HG03135 (cell line): ENCODE results near the gene ADNP2.

ENCODE experiments used
- ATAC-seq: cut with Tn5 transposase; IDR thresholded peaks from one replicate; pipeline ENCODE4 v1.9.1; 2021; ENCODE audit warnings: mild to moderate bottlenecking, moderate library complexity; ENCODE audit not compliant: unreplicated experiment

Gene ADNP2

GRCh38 chr18:80105369-80106167 is 3.5 kb upstream of the ADNP2 start:
- peak; percentile 31 for ATAC-seq

- ATAC-seq, result no peak
Measured at GRCh38 chr18:80106482-80107051, 2.5 kb upstream of the ADNP2 start.

GRCh38 chr18:80107426-80107825 is 1.6 kb upstream of the ADNP2 start:
- no peak for ATAC-seq

GRCh38 chr18:80108121-80108536 is 933 bp upstream of the ADNP2 start:
- ATAC-seq, result no peak

GRCh38 chr18:80109676-80110078 is 615 bp downstream of the ADNP2 start:
- peak; percentile 20 for ATAC-seq

- ATAC-seq, result no peak
Measured at GRCh38 chr18:80112624-80113248, 3.7 kb downstream of the ADNP2 start.

- ATAC-seq, result no peak
Measured at GRCh38 chr18:80115035-80115434, 6.0 kb downstream of the ADNP2 start.

GRCh38 chr18:80119111-80119510 is 10.0 kb downstream of the ADNP2 start:
- ATAC-seq, result no peak

GRCh38 chr18:80120932-80121331 is 11.9 kb downstream of the ADNP2 start:
- no peak for ATAC-seq

- no peak for ATAC-seq
Measured at GRCh38 chr18:80124131-80124530, 15.1 kb downstream of the ADNP2 start.

GRCh38 chr18:80126797-80127196 is 17.7 kb downstream of the ADNP2 start:
- ATAC-seq, result no peak

GRCh38 chr18:80127635-80128034 is 18.6 kb downstream of the ADNP2 start:
- no peak for ATAC-seq

- no peak for ATAC-seq
Measured at GRCh38 chr18:80129672-80130367, 20.8 kb downstream of the ADNP2 start.

GRCh38 chr18:80130555-80130954 is 21.5 kb downstream of the ADNP2 start:
- no peak for ATAC-seq

GRCh38 chr18:80132180-80132812 is 23.2 kb downstream of the ADNP2 start:
- no peak for ATAC-seq

- ATAC-seq, result no peak
Measured at GRCh38 chr18:80133124-80133523, 24.1 kb downstream of the ADNP2 start.

GRCh38 chr18:80135136-80135535 is 26.1 kb downstream of the ADNP2 start:
- ATAC-seq, result no peak

- ATAC-seq, result no peak
Measured at GRCh38 chr18:80136679-80137078, 27.6 kb downstream of the ADNP2 start.

GRCh38 chr18:80137137-80137536 is 28.1 kb downstream of the ADNP2 start:
- no peak for ATAC-seq

- no peak for ATAC-seq
Measured at GRCh38 chr18:80137976-80138375, 28.9 kb downstream of the ADNP2 start.

- ATAC-seq, result no peak
Measured at GRCh38 chr18:80140455-80140985, 31.5 kb downstream of the ADNP2 start.
